IPS DF 19.7 (cell line): Measurements from ENCODE around the gene DR1.
"Not testable (repeated sequence)": the region's sequence is repeated elsewhere in the genome, so short reads cannot be mapped to it uniquely, and the experiment has no call there.

ENCODE experiments used
- DNase-seq: peaks from one replicate; pipeline ENCODE4 v3.0.0-alpha.2; 2013; ENCODE audit warnings: low read depth, low spot score

The DR1 gene

GRCh38 chr1:93384656-93385055, 38.9 kb downstream of the DR1 start:
- DNase-seq, result no peak

DNA sequence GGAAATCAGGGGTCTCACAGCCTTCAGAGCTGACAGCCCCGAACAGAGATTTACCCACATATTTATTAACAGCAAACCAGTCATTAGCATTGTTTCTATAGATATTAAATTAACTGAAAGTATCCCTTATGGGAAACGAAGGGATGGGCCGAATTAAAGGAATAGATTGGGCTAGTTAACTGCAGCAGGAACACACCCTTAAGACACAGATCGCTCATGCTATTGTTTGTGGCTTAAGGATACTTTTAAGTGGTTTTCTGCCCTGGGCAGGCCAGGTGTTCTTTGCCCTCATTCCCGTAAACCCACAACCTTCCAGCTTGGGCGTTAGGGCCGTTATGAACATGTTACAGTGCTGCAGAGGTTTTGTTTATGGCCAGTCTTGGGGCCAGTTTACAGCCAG, 40.6 kb downstream of the DR1 start:
- DNase-seq, result not testable (repeated sequence)

- DNase-seq, result no peak
These were observed 48.8 kb downstream of the DR1 start for GRCh38 chr1:93394514-93394913.

DNA sequence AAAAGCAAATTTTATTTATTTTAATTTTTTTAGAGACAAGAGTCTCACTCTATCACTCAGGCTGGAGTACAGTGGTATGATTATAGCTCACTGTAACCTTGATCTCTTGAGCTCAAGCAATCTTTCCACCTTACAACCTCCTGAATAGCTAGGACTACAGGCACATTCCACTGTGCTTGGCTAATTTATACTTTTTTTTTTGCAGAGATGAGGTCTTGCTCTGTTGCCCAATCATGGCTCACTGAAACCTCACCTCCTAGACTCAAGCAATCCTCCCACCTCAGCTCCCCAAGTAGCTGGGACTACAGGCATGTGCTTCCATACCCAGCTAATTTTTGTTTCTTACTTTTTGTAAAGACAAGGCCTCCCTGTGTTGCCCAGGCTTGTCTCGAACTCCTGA, 49.5 kb downstream of the DR1 start:
- no peak for DNase-seq

GRCh38 chr1:93399781-93400180, 54.1 kb downstream of the DR1 start:
- no peak for DNase-seq

DNA sequence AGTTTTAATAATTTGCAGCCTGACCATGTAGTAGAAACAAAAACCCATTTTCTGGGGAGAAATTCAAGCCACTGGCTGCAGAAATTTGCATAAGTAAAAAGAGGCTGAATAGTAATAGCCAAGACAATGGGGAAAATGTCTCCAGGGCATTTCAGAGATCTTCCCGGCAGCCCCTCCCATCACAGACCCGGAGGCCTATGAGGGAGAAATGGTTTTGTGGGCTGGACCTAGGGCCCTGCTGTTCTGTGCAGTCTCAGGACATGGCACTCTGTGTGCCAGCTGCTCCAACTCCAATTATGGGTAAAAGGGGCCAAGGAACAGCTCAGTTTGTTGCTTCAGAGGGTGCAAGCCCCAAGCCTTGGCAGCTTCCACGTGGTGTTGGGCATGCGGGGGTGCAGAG, 62.5 kb downstream of the DR1 start:
- DNase-seq, result no peak

GRCh38 chr1:93411000-93411399, 65.3 kb downstream of the DR1 start:
- DNase-seq, result peak; percentile 68

GRCh38 chr1:93414749-93415148, 69.0 kb downstream of the DR1 start:
- no peak for DNase-seq

- no peak for DNase-seq
These were observed 69.6 kb downstream of the DR1 start for GRCh38 chr1:93415296-93415695.

DNA sequence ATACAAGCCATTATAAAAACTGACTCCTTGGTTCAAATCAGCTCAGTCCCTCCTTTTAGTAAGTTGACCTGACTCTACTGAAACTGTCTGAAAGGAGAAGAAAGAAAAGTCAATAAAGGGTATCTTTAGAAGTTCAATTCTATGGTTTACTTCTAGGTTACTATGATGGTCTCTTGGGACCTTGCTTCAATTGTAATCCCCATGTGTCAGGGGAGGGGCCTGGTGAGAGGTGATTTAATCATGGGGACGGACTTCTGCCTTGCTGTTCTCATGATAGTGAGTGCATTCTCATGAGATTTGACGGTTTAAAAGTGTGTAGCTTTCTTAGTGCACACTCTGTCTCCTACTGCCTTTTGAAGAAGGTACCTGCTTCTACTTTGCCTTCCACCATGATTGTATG, 70.5 kb downstream of the DR1 start:
- DNase-seq, result no peak
